GM12873 (cell line): ENCODE data around the gene SEBOX.

Experiments
- CTCF ChIP-seq: IDR thresholded peaks from 2 replicates; pipeline ENCODE4 v1.5.1; 2012; ENCODE audit warnings: low read depth, mild to moderate bottlenecking, moderate library complexity, low read length, control low read depth; ENCODE audit not compliant: insufficient read depth; ENCODE audit errors: missing control alignments

Gene SEBOX

GRCh38 chr17:28345419-28346198 lies 19.4 kb downstream of the SEBOX start:
- no peak for TF ChIP-seq CTCF

- no peak for TF ChIP-seq CTCF
Observed at GRCh38 chr17:28344435-28344901, 20.5 kb downstream of the SEBOX start.

GRCh38 chr17:28344011-28344410 lies 21.0 kb downstream of the SEBOX start:
- TF ChIP-seq CTCF: no peak

DNA sequence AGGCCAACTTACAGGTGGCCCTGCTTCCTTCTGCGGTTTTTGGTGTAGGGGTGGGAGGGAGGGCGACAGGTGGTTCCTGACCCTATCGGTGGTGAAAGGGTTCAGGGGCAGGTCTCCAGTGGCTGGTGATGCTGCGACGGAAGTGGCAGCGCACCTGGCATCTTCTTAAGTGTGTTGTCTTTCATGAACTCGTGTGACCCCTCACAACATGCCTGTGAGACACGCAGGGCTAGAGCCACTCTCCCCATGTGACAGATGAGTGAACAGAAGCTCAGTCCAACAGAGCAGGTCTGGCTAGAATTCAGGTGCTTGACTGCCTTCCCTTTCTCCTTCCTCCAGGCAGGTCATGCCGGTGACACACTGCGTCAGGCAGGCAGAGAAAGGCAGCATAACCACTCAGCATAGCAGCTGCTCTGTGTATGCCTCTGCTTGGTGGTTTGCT lies 21.5 kb downstream of the SEBOX start:
- no peak for TF ChIP-seq CTCF

DNA sequence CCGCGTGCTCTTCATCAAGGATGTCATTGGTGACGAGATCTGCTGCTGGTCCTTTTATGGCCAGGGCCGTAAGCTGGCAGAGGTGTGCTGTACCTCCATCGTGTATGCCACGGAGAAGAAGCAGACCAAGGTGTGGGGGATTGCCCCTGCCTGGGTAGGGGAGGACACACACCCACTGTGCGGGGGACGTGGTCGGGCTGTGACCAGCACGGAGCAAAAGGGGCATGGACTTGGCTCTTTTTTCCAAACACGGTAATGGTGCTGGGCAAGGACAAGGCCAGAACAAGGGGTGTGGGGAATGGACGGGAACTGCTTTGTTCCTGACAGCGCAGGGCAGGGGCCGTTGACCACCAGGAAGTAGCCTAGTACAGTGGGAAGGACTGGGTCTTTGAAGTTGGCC lies 22.7 kb downstream of the SEBOX start:
- TF ChIP-seq CTCF: no peak

GRCh38 chr17:28341516-28341915 lies 23.5 kb downstream of the SEBOX start:
- TF ChIP-seq CTCF: no peak

- TF ChIP-seq CTCF: no peak
Observed at GRCh38 chr17:28340374-28340773, 24.6 kb downstream of the SEBOX start.
